Parathyroid adenoma (tissue), 2 donors: Measurements from ENCODE around the gene GLB1L.
"Not testable (repeated sequence)": the region's sequence is repeated elsewhere in the genome, so short reads cannot be mapped to it uniquely, and the experiment has no call there.

Experiments used
- H2AFZ ChIP-seq: fragments of 300-600 bp; sonication (generic); one replicate; pipeline ENCODE4 v1.7.0; 2017; ENCODE audit warnings: antibody characterized with exemption, mild to moderate bottlenecking
- H3K27ac ChIP-seq: fragments of 300-600 bp; sonication (generic); one replicate; pipeline ENCODE4 v1.7.0; 2017
- H3K27me3 ChIP-seq: fragments of 300-600 bp; sonication (generic); one replicate; pipeline ENCODE4 v1.7.0; 2017; ENCODE audit warnings: low read length; ENCODE audit not compliant: control insufficient read depth, insufficient read depth
- H3K36me3 ChIP-seq: fragments of 300-600 bp; sonication (generic); one replicate; pipeline ENCODE4 v1.7.0; 2017; ENCODE audit warnings: low read length; ENCODE audit not compliant: control insufficient read depth, insufficient read depth
- H3K4me1 ChIP-seq: fragments of 300-600 bp; sonication (generic); one replicate; pipeline ENCODE4 v1.7.0; 2017; ENCODE audit warnings: control low read depth
- H3K4me2 ChIP-seq: fragments of 300-600 bp; sonication (generic); one replicate; pipeline ENCODE4 v1.7.0; 2017; ENCODE audit warnings: low read length
- H3K4me3 ChIP-seq: fragments of 300-600 bp; sonication (generic); one replicate; pipeline ENCODE4 v1.7.0; 2017; ENCODE audit warnings: low read depth, low read length
- H3K79me2 ChIP-seq: fragments of 300-600 bp; sonication (generic); one replicate; pipeline ENCODE4 v1.7.0; 2017; ENCODE audit warnings: control low read depth
- H3K9ac ChIP-seq: fragments of 300-600 bp; sonication (generic); one replicate; pipeline ENCODE4 v1.7.0; 2017; ENCODE audit warnings: mild to moderate bottlenecking
- H3K9me3 ChIP-seq: fragments of 300-600 bp; sonication (generic); one replicate; pipeline ENCODE4 v1.7.0; 2017; ENCODE audit warnings: low read length; ENCODE audit not compliant: control insufficient read depth
- CTCF ChIP-seq: fragments of 300-600 bp; sonication (generic); IDR thresholded peaks from one replicate; pipeline ENCODE4 v1.7.0; 2017; ENCODE audit warnings: antibody characterized with exemption, mild to moderate bottlenecking
- donor health status: primary hyperparathyroidism.

The GLB1L gene

GRCh38 chr2:219289195-219289536 is 43.9 kb upstream of the GLB1L start:
- Histone ChIP-seq H3K4me3 (no peak overlapping the region), H3K9ac (no peak overlapping the region), H3K9me3 (no peaks in the 10 kb centered on the region), H2AFZ (no peak overlapping the region), H3K79me2 (no peaks in the 10 kb centered on the region), H3K27me3 (no peaks in the 10 kb centered on the region), H3K36me3 (no peaks in the 10 kb centered on the region), H3K4me2 (no peak overlapping the region), H3K27ac (no peak overlapping the region), H3K4me1 (no peaks in the 10 kb centered on the region)
- no peak for TF ChIP-seq CTCF

GRCh38 chr2:219287580-219288265 is 42.5 kb upstream of the GLB1L start:
- TF ChIP-seq CTCF, result no peak
- Histone ChIP-seq H3K79me2 (no peaks in the 10 kb centered on the region), H3K27me3 (no peaks in the 10 kb centered on the region), H3K27ac (no peak overlapping the region), H3K9me3 (no peaks in the 10 kb centered on the region), H3K4me3 (no peak overlapping the region), H2AFZ (no peak overlapping the region), H3K4me2 (no peak overlapping the region), H3K36me3 (no peaks in the 10 kb centered on the region), H3K9ac (no peak overlapping the region), H3K4me1 (no peaks in the 10 kb centered on the region)

GRCh38 chr2:219287116-219287440 is 41.8 kb upstream of the GLB1L start:
- not testable (repeated sequence) for H3K27me3 ChIP-seq, H3K4me1 ChIP-seq, H3K9me3 ChIP-seq, H3K36me3 ChIP-seq, H3K79me2 ChIP-seq, H3K4me3 ChIP-seq, H3K27ac ChIP-seq, H3K9ac ChIP-seq, H3K4me2 ChIP-seq, H2AFZ ChIP-seq

- Histone ChIP-seq H3K9ac (no peak overlapping the region), H3K9me3 (no peaks in the 10 kb centered on the region), H3K27ac (no peak overlapping the region), H3K4me2 (no peak overlapping the region), H3K27me3 (no peaks in the 10 kb centered on the region), H3K4me3 (no peak overlapping the region), H3K79me2 (no peaks in the 10 kb centered on the region), H3K4me1 (peaks cover under 1% of the 10 kb centered on the region), H3K36me3 (no peaks in the 10 kb centered on the region), H2AFZ (no peak overlapping the region)
- TF ChIP-seq CTCF, result no peak
Measured at GRCh38 chr2:219286436-219287115, 41.3 kb upstream of the GLB1L start.

- no peaks in the 10 kb centered on the region for H3K9me3 ChIP-seq
- no peaks in the 10 kb centered on the region for H3K79me2 ChIP-seq
- H2AFZ ChIP-seq, result no peak overlapping the region
- H3K4me1 ChIP-seq, result peaks cover 2% of the 10 kb centered on the region
- H3K27me3 ChIP-seq, result no peaks in the 10 kb centered on the region
- no peak overlapping the region for H3K4me2 ChIP-seq
- no peak overlapping the region for H3K27ac ChIP-seq
- TF ChIP-seq CTCF, result no peak
- no peaks in the 10 kb centered on the region for H3K36me3 ChIP-seq
- H3K9ac ChIP-seq, result no peak overlapping the region
- H3K4me3 ChIP-seq, result no peak overlapping the region
Measured at GRCh38 chr2:219285894-219286425, 40.7 kb upstream of the GLB1L start.
